Forelimb muscle (tissue), 1 donor: ENCODE results near the gene C1orf210. TPM values are rescaled to one million over a fixed set of nuclear protein-coding genes. Genes with fewer than 3 reads are reported as not detected.

Experiments
- DNase-seq: peaks from one replicate; pipeline ENCODE4 v3.0.0-alpha.2; 2013; ENCODE audit warnings: low read depth
- polyA plus RNA-seq: library from polyadenylated mRNA; unstranded; fragments of 120-200 nt; gene quantifications from one replicate; pipeline ENCODE4 v1.2.1, GENCODE V29; 2013; ENCODE audit not compliant: insufficient read length

The C1orf210 gene
- polyA plus RNA-seq, 1 donor: not detected

DNA sequence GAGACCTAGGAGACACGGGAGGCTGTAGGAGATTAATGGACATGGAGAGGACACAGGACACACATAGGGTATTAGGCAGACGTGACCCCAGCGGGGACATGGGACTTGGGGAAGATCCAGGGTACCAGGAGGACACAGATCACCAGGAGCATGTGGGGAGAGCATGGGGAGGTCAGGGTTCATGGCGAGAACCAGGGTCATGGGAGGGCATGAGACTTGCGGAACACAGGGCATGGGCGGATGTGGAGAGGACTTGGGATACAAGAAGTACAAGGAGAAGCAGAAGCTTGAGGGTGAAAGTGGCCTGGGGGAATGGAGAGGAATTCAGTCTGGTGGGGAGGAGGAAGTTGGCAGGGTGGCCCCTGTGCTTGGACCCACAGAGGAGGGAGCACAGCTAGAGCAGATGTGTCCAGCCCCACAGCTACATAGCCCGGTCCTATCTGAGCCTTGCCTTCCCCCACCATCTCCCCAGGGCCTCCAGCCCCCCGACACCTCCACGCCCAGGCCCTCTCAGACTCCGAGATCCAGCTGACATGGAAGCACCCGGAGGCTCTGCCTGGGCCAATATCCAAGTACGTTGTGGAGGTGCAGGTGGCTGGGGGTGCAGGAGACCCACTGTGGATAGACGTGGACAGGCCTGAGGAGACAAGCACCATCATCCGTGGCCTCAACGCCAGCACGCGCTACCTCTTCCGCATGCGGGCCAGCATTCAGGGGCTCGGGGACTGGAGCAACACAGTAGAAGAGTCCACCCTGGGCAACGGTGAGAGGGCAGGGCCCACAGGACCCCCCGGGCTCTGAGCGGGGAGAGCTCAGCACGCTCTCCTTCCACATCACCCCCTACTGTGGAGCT is 27.5 kb upstream of the C1orf210 start:
- no peak for DNase-seq

GRCh38 chr1:43312212-43312623 is 26.8 kb upstream of the C1orf210 start:
- DNase-seq: no peak

GRCh38 chr1:43311521-43311920 is 26.1 kb upstream of the C1orf210 start:
- no peak for DNase-seq

- no peak for DNase-seq
These were observed 24.1 kb upstream of the C1orf210 start for GRCh38 chr1:43309405-43310025.

- no peak for DNase-seq
These were observed 23.4 kb upstream of the C1orf210 start for GRCh38 chr1:43308635-43309404.

DNA sequence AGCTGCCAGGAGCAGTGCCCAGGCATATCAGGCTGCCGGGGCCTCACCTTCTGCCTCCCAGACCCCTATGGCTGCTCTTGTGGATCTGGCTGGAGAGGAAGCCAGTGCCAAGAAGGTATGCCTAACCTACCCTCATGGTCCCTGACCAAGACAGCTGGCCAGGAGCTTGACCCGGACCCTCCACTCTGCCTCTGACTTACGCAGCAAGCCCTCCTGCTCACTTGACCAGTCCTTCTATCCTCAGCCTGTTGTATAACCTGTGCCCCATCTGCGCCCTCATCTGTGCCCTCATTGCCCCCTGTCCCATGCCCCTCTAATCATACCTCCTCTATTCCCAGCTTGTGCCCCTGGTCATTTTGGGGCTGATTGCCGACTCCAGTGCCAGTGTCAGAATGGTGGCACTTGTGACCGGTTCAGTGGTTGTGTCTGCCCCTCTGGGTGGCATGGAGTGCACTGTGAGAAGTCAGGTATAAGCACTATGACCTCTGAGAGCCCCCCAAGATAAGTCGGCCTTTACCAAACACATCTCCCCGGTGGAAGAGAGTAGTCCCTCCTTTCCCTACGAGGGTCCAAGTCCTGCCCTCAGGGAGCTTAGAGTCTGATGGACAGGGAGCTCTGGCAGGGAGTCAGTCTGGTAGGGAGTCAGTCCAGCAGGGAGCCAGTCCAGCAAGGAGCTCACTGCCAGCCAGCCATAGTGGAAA is 22.2 kb upstream of the C1orf210 start:
- no peak for DNase-seq

DNA sequence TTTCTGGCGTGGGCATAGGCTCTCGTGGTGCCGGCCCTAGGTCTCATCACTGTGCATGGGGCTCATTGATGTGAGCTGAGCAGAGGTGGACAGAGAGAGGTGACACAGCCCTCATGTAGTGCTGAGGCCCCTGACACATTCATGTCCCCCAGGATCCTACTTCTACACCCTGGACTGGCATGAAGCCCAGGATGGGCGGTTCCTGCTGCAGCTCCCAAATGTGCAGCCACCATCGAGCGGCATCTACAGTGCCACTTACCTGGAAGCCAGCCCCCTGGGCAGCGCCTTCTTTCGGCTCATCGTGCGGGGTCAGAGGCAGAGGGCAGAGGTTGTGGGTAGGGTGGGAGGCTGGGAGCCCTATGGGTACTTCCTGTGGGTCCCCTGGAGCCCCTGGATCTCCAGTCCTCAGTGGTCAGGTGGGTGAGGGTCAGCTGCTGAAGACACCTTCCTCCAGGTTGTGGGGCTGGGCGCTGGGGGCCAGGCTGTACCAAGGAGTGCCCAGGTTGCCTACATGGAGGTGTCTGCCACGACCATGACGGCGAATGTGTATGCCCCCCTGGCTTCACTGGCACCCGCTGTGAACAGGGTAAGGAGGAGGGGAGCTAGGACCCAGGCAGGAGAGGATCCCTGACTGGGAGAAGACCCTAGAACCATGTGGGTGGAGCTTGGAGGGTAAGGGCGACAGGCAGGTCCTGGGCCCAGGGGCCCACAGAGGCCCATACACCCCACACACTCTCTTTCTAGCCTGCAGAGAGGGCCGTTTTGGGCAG is 21.5 kb upstream of the C1orf210 start:
- DNase-seq: no peak

DNA sequence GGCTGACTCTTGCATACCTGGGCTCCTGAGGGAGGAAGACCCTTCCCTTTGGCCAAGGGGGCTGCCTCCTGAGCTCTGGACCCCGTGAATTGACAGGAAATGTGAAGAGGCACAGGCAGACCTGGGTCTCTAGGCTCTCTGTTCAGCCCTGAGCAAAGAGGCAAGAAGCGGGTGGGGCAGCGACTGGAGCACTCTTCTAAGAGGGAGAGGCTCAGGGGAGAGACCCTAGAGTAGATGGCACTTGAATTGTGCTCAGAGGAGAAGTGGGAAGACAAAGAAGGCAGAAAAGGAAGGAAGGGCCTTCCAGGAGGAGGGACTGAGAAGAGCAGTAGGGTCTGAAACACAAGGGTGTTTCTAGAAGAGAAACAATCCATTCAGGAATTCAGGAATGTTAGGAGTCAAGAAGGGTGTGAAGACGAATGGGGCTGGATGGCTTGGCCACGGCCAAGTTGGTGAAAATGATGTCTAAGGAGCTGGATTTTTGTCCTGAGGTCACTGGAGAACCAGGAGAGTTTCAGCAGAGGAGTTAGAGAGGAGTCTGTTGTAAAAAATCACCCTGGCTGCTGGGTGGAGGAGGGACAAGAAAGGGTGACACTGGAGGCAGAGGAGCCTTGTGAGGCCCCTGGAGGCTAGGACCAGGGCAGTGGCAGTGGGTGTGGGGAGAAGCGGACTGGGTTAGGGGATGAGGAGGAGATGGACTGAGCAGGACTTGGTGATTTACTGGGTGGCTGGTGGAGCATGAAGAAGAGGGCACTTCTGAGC is 20.7 kb upstream of the C1orf210 start:
- DNase-seq: no peak

- DNase-seq: no peak
These were observed 20.1 kb upstream of the C1orf210 start for GRCh38 chr1:43305461-43305860.

- no peak for DNase-seq
These were observed 19.5 kb upstream of the C1orf210 start for GRCh38 chr1:43304771-43305300.

- no peak for DNase-seq
These were observed 18.9 kb upstream of the C1orf210 start for GRCh38 chr1:43304314-43304681.

GRCh38 chr1:43303471-43304313 is 18.3 kb upstream of the C1orf210 start:
- no peak for DNase-seq

DNA sequence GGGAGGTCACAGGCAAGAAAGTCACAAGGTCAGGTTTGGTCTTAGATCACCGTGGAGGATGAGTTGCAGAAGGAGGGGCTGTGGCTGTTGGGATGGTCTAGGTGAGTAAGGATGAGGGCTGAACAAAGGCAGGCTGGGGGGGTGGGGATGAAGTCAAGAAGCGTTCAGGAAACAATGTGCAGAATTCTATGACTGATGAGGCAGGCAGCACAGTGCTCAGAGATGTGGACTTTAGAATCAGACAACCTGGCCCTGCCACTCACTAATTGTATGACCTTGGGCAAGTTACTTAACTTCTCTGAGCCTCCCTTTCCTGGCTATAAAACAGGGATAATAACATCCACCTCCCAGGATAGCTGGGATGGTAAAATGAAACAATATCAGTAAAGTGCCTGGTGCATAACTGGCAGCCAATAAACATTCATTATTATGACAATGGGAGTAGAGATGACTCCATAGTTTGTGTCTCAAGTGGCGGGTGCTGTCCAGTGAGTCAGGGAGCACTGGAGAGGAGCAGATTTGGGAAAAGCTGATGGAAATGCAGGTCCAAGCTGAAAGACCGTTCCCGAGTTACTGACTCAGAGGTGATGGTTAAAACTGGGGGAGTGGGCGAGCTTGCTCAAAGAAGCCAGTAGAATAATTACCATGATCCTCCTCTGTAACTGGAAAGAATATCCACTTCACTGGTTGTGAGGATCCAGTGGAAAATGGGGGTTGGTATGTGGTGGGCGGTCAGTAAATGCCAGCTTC is 17.5 kb upstream of the C1orf210 start:
- DNase-seq: no peak

GRCh38 chr1:43302201-43302600 is 16.8 kb upstream of the C1orf210 start:
- DNase-seq: no peak

- no peak for DNase-seq
These were observed 15.2 kb upstream of the C1orf210 start, which contains the start of gene TIE1 for GRCh38 chr1:43300378-43301094. Gene TIE1, plus strand, starts transcription at chr1:43300982. Its CDS starts 90 bp downstream, at chr1:43301072.

- no peak for DNase-seq
These were observed 13.7 kb upstream of the C1orf210 start for GRCh38 chr1:43299101-43299500.

- DNase-seq: no peak
These were observed 12.7 kb upstream of the C1orf210 start for GRCh38 chr1:43298055-43298454.

DNA sequence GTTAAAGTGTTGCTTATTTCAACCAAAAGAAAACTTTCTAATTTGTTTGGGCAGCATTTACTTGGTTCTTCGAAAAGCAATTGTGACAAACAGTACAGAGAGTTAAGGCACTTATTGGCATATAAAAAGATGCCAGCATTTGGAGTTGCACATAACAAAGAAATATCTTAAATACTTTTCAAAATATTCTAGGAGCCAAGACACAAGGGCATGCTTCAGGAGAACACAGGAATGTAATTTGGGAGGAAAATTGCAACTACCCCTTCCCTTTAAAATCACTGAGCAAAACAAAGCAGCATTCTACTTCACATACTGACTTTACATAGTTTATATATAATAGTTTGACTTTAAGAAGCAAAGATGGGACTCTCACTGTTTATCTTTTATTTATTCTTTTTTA is 10.8 kb upstream of the C1orf210 start:
- no peak for DNase-seq
